ENCODE results near the gene OTOF.

DNA sequence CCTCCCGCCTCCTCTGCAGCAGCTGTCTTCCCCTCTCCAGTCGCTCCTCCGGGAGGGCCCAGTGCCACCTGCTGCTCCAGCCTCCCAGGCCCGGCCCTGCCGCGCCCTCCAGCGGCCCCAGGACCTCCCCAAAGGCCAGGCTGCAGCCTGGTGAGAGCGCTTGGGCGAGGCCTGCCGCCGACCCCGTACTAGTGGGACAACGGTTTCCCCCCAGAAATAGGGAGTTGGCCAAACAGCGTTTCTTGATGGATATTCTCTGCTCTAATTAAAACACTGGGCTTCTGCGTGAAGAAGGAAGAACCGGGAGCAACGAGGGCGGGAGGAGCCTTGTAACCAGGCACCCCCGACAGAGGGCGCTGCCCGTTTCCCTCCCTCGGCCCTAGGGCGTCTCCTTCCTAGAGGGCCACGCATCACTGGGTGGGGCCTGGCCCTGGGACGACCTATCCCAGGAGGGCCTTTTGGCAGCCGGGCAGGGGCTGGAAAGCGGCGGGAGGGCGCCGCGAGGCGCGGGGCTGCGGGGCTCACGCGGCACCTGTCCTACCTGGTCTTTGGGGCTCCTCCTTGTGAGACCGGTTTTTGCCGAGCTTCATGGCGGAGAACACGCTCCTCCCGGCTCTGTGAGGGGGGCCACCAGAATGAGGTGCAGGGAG is 25.4 kb upstream of the OTOF start:
- TF ChIP-seq BHLHE40 (IDR thresholded peaks at IDR 0.05; ENCODE audit: borderline replicate concordance), result no peak
- no peak for TF ChIP-seq SP1 (IDR thresholded peaks at IDR 0.05)
- no peak for TF ChIP-seq NFRKB (IDR thresholded peaks at IDR 0.05)
- no peak for TF ChIP-seq HDGF (IDR thresholded peaks at IDR 0.05; ENCODE audit: borderline replicate concordance)
- TF ChIP-seq FOXM1 (IDR thresholded peaks at IDR 0.05; ENCODE audit: borderline replicate concordance), result no peak
- TF ChIP-seq, protein P1, sequence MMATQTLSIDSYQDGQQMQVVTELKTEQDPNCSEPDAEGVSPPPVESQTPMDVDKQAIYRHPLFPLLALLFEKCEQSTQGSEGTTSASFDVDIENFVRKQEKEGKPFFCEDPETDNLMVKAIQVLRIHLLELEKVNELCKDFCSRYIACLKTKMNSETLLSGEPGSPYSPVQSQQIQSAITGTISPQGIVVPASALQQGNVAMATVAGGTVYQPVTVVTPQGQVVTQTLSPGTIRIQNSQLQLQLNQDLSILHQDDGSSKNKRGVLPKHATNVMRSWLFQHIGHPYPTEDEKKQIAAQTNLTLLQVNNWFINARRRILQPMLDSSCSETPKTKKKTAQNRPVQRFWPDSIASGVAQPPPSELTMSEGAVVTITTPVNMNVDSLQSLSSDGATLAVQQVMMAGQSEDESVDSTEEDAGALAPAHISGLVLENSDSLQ (IDR thresholded peaks at IDR 0.05), result no peak
